Measurements from ENCODE around the gene RPS6KL1.
A peak's percentile ranks its signal among the peaks of the same experiment; 100 is the strongest.

RPS6KL1 gene

GRCh38 chr14:74951443-74952179, 28.6 kb upstream of the RPS6KL1 start:
- DNase-seq: no peak

- DNase-seq: no peak
These were observed 27.9 kb upstream of the RPS6KL1 start for GRCh38 chr14:74950795-74951442.

GRCh38 chr14:74949859-74950573, 27.0 kb upstream of the RPS6KL1 start:
- DNase-seq: no peak

- DNase-seq: no peak
These were observed 26.1 kb upstream of the RPS6KL1 start for GRCh38 chr14:74949191-74949601.

- DNase-seq: no peak
These were observed 25.4 kb upstream of the RPS6KL1 start for GRCh38 chr14:74948228-74949175.

GRCh38 chr14:74947353-74948227, 24.5 kb upstream of the RPS6KL1 start:
- no peak for DNase-seq

- DNase-seq: no peak
These were observed 23.7 kb upstream of the RPS6KL1 start for GRCh38 chr14:74946659-74947281.

GRCh38 chr14:74945852-74946658, 23.0 kb upstream of the RPS6KL1 start:
- peak; percentile 38 for DNase-seq

- DNase-seq: no peak
These were observed 22.3 kb upstream of the RPS6KL1 start for GRCh38 chr14:74945261-74945851.

- DNase-seq: no peak
These were observed 19.5 kb upstream of the RPS6KL1 start for GRCh38 chr14:74942608-74943007.

- DNase-seq: no peak
These were observed 19.1 kb upstream of the RPS6KL1 start for GRCh38 chr14:74942181-74942580.

- no peak for DNase-seq
These were observed 18.6 kb upstream of the RPS6KL1 start for GRCh38 chr14:74941676-74942097.

GRCh38 chr14:74940956-74941565, 18.0 kb upstream of the RPS6KL1 start:
- DNase-seq: no peak

- DNase-seq: no peak
These were observed 15.8 kb upstream of the RPS6KL1 start for GRCh38 chr14:74938531-74939495.

- DNase-seq: no peak
These were observed 14.1 kb upstream of the RPS6KL1 start for GRCh38 chr14:74937171-74937570.

GRCh38 chr14:74936731-74937130, 13.7 kb upstream of the RPS6KL1 start:
- no peak for DNase-seq

GRCh38 chr14:74936151-74936550, 13.1 kb upstream of the RPS6KL1 start:
- no peak for DNase-seq

GRCh38 chr14:74935360-74935680, 12.3 kb upstream of the RPS6KL1 start:
- no peak for DNase-seq

Measured in NCI-H748 treated with DMSO at 0.1 percent for 48 hours (cell line).